GM10248 (cell line): Measurements from ENCODE around the gene GRIFIN.
"Not testable (repeated sequence)": the region's sequence is repeated elsewhere in the genome, so short reads cannot be mapped to it uniquely, and the experiment has no call there.

Experiments used
- CTCF ChIA-PET: fragments of 300-600 bp; sonication (Branson Sonifier 250); formaldehyde crosslinking; extraction: SDS; loops from one replicate; lab custom pipeline; 2021; ENCODE audit warnings: antibody characterized with exemption; lab: Yijun Ruan, JAX
- POLR2A ChIA-PET: fragments of 350-650 bp; sonication (Branson Sonifier 250); formaldehyde crosslinking; extraction: SDS; loops from one replicate; lab custom pipeline; 2020; ENCODE audit warnings: antibody characterized with exemption; lab: Yijun Ruan, JAX
- DNase-seq: peaks from one replicate; pipeline ENCODE4 v3.0.0; 2012; ENCODE audit errors: extremely low spot score
- TF ChIP-seq, protein P1 (sequence below): IDR thresholded peaks from 2 replicates; pipeline ENCODE4 v1.5.1; 2012; ENCODE audit warnings: mild to moderate bottlenecking, low read depth; ENCODE audit errors: extremely low read depth, missing control alignments, control extremely low read depth

Gene GRIFIN

GRCh38 chr7:2471396-2471795 lies 4.8 kb downstream of the GRIFIN start:
- no peak for DNase-seq
- ChIA-PET CTCF (interaction anchor here (1.1 to 15.4 kb wide), 5 partner anchors 10 to 238 kb away, joined by 3 to 240 read pairs (median 18); no protein-coding TSS in a partner anchor), POLR2A (no interaction called here)
- TF ChIP-seq, protein P1, sequence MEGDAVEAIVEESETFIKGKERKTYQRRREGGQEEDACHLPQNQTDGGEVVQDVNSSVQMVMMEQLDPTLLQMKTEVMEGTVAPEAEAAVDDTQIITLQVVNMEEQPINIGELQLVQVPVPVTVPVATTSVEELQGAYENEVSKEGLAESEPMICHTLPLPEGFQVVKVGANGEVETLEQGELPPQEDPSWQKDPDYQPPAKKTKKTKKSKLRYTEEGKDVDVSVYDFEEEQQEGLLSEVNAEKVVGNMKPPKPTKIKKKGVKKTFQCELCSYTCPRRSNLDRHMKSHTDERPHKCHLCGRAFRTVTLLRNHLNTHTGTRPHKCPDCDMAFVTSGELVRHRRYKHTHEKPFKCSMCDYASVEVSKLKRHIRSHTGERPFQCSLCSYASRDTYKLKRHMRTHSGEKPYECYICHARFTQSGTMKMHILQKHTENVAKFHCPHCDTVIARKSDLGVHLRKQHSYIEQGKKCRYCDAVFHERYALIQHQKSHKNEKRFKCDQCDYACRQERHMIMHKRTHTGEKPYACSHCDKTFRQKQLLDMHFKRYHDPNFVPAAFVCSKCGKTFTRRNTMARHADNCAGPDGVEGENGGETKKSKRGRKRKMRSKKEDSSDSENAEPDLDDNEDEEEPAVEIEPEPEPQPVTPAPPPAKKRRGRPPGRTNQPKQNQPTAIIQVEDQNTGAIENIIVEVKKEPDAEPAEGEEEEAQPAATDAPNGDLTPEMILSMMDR: no peak

DNA sequence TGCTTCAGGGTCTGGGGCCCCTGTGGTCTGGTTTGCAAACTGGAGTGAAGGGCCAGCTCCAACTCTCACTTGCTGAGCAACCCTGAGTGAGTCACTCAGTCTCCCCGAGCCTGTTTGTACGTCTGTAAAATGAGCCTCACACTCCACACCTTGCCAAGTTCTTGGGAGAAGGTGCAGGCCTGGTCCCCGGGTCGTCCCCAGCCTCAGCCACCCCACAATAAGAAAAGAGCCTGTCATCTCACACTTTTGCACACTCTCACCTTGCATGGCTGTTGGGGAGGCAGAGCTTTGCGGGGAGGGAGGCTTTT lies 5.2 kb downstream of the GRIFIN start:
- DNase-seq: no peak
- CTCF ChIA-PET: interaction anchor here (0.7 to 15.4 kb wide), 7 partner anchors 10 to 239 kb away, joined by 3 to 240 read pairs (median 8); no protein-coding TSS in a partner anchor
- POLR2A ChIA-PET: no interaction called here
- TF ChIP-seq, protein P1: no peak

DNA sequence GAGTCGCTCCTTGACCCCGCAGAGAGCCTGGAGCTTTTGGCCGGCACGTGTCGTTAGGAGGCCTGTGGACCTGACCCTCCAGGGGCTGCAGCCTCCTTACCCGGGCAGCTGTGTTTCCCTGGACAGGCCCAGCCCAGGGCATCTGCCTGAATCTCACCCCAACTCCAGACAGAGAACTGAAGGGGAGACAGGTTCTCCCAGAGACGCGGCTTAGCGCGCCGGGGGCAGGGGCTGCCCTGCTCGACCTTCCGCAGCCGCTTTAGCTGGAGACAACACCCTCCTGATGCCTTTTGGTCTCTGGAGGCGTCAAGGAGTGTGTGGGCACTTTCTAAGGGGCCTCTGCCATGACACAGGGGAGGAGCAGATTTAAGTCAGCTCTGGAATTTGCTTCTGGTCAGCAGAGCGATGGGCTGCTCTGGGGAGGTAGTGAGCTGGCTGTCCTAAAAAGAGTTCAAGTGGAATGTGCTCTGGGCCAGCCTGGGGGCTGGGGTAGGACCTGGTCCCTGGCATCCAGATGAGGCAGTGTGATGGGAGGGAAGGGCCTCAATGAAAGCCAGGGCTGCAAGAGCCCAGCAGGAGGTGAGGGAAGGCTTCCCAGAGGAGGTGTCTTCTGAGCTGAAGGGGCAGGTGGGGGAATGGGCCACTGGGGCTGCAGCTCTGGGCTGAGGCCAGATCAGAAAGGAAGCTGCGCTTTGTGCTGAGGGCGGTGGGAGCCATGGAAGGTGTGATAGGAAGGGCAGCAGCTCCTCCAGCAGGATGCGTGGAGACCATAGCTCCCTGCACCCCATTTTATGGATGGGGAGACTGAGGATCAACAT lies 5.8 kb downstream of the GRIFIN start:
- POLR2A ChIA-PET: no interaction called here
- TF ChIP-seq, protein P1: no peak
- no peak for DNase-seq
- CTCF ChIA-PET: interaction anchor here (0.7 to 15.4 kb wide), 10 partner anchors 10 to 891 kb away, joined by 3 to 240 read pairs (median 7); no protein-coding TSS in a partner anchor

DNA sequence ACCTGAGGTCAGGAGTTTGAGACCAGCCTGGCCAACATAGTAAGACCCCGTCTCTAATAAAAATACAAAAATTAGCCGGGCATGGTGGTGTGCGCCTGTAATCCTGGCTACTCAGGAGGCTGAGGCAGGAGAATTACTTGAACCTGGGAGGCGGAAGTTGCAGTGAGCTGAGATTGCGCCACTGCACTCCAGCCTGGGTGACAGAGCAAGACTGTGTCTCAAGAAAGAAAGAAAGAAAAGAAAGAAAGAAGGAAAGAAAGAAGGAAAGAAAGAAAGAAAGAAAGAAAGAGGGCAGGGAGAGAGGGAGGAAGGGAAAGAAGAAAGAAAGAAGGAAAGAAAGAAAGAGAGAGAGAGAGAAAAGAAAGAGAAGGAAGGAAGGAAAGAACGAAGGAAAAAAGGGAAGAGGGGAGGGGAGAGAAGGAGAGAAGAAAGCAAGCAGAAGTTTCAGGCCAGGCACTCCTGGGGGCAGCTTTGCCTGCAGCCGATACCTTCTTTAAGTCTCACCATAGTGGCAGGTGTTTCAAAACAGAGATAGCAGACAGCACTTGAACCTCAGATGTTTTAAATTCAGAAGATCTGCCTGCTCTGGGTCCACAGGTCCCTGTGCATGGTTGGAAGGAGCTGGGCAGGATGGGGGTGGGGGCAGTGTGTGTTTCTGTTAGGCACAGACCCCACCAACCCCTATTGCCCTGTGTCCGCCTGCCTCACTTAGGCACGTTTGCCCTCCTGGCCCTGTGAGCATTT lies 6.6 kb downstream of the GRIFIN start:
- DNase-seq, POLR2A ChIA-PET: not testable (repeated sequence)
- CTCF ChIA-PET: interaction anchor here (0.9 to 15.4 kb wide), 27 partner anchors 10 to 891 kb away, joined by 3 to 240 read pairs (median 5); no protein-coding TSS in a partner anchor

GRCh38 chr7:2468227-2468626 lies 8.0 kb downstream of the GRIFIN start:
- ChIA-PET POLR2A (no interaction called here), CTCF (interaction anchor here (0.6 to 15.4 kb wide), 39 partner anchors 8 to 889 kb away, joined by 3 to 240 read pairs (median 4); partner anchors contain the start of gene TTYH3)
- DNase-seq: no peak
- TF ChIP-seq, protein P1: no peak

GRCh38 chr7:2466675-2467074 lies 9.5 kb downstream of the GRIFIN start:
- TF ChIP-seq, protein P1: no peak
- POLR2A ChIA-PET: no interaction called here
- CTCF ChIA-PET: interaction anchor here (1.2 to 15.4 kb wide), 3 partner anchors 14 to 39 kb away, joined by 3 to 240 read pairs (median 57); no protein-coding TSS in a partner anchor
- DNase-seq: no peak
